Measurements from ENCODE around the gene TTYH2. TPM values are rescaled to one million over a fixed set of nuclear protein-coding genes. Genes with fewer than 3 reads are reported as not detected.
"Not testable (repeated sequence)": the region's sequence is repeated elsewhere in the genome, so short reads cannot be mapped to it uniquely, and the experiment has no call there.

Gene TTYH2
- total RNA-seq, 1 donor from 2014 or later = 12.4 TPM

DNA sequence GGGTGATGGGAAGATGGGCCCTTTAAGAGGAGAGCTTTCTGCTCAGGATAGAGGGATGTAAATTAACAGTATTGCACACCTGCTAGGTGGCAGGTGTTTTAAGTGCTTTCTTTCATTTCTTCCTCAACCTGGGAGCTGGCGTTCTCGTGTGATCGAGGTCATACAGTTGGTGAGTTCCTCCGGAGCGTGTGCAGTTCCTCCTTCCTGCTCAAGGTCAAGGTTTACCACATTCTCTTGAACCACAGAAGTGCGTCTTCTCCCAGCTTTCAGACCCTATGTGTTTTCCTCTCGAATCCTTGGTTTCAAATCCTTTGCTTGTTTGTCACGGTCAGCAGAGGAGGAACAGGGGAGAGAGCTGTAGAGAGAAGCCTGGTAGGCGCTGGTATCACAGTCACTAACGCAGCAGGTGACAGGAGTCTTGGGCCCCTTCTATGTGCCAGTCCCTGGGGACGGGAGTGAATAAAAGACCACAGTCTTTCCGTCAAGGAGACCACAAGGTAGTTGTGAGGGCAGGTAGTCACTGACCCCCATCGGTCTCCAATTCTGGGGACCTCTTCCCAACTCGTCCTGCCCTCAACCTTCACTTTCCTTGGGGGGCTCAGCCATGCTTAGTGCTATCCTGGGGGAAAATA, 61.5 kb downstream of the TTYH2 start:
- peaks cover 40% of the 10 kb centered on the region for H3K27me3 Mint-ChIP-seq
- no peak overlapping the region for H3K27ac Mint-ChIP-seq
- peaks cover 39% of the 10 kb centered on the region for H3K4me1 Mint-ChIP-seq (ENCODE audit: unreplicated experiment)
- no peak for DNase-seq (ENCODE audit: extremely low spot score, unreplicated experiment)
- no peaks in the 10 kb centered on the region for H3K36me3 Mint-ChIP-seq
- H3K9me3 Mint-ChIP-seq = no peaks in the 10 kb centered on the region
- no peak overlapping the region for H3K4me3 Mint-ChIP-seq
- TF ChIP-seq, protein P1, sequence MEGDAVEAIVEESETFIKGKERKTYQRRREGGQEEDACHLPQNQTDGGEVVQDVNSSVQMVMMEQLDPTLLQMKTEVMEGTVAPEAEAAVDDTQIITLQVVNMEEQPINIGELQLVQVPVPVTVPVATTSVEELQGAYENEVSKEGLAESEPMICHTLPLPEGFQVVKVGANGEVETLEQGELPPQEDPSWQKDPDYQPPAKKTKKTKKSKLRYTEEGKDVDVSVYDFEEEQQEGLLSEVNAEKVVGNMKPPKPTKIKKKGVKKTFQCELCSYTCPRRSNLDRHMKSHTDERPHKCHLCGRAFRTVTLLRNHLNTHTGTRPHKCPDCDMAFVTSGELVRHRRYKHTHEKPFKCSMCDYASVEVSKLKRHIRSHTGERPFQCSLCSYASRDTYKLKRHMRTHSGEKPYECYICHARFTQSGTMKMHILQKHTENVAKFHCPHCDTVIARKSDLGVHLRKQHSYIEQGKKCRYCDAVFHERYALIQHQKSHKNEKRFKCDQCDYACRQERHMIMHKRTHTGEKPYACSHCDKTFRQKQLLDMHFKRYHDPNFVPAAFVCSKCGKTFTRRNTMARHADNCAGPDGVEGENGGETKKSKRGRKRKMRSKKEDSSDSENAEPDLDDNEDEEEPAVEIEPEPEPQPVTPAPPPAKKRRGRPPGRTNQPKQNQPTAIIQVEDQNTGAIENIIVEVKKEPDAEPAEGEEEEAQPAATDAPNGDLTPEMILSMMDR (conservative IDR thresholded peaks at IDR 0.05) = no peak

DNA sequence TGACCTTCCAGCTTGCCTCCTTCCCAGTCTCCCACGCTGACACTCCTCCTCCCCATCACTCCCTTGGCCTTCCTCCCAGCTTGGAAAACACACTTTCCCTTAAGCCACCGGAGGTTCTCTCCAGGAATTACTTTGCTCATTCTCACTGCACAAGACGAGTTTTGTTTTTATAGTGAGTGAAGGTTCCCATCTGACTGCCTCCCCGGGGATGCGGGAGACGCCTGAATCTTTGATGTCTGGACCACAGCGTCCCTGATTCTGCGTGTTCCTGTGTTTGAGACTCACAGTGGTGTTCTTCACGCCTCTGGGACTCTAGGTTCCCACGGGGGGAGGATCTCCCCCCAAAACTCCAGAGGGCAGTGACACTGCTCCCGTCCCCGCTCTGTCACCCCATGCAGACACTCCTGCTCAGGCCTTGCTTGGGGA, 62.7 kb downstream of the TTYH2 start:
- peaks cover 40% of the 10 kb centered on the region for H3K27me3 Mint-ChIP-seq
- TF ChIP-seq, protein P1 (conservative IDR thresholded peaks at IDR 0.05) = no peak
- H3K36me3 Mint-ChIP-seq = no peaks in the 10 kb centered on the region
- H3K27ac Mint-ChIP-seq = no peak overlapping the region
- no peak for DNase-seq (ENCODE audit: extremely low spot score, unreplicated experiment)
- H3K9me3 Mint-ChIP-seq = no peaks in the 10 kb centered on the region
- H3K4me3 Mint-ChIP-seq = peak overlapping the region; percentile 6
- H3K4me1 Mint-ChIP-seq (ENCODE audit: unreplicated experiment) = peaks cover 33% of the 10 kb centered on the region

DNA sequence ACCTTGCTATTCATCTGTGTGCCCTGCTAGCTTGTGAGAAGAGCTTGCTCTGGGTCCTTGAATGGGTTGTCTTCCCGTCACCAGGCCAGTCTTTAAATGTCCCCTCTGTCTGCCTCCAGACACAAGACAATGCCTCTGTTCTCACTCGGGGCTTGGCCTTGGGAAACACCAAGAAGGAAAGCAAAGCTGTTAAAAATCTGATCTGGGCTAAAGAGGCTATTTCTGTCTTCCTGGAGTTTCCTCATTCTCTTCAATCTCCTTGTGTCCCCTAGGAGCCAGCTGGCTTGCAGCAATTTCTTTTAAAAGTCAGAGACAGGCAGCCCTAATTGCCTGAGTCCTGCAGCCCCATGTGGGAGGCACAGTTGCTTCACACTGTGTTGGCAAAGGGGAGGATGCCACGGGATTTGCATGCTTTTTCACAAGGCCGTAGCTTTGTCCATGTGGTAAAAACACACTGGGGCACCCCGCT, 63.2 kb downstream of the TTYH2 start:
- no peak for DNase-seq (ENCODE audit: extremely low spot score, unreplicated experiment)
- Mint-ChIP-seq H3K4me1 (ENCODE audit: unreplicated experiment) (peaks cover 32% of the 10 kb centered on the region), H3K9me3 (no peaks in the 10 kb centered on the region), H3K36me3 (no peaks in the 10 kb centered on the region), H3K27ac (no peak overlapping the region), H3K27me3 (peaks cover 40% of the 10 kb centered on the region), H3K4me3 (no peak overlapping the region)
- TF ChIP-seq, protein P1 (conservative IDR thresholded peaks at IDR 0.05) = no peak

DNA sequence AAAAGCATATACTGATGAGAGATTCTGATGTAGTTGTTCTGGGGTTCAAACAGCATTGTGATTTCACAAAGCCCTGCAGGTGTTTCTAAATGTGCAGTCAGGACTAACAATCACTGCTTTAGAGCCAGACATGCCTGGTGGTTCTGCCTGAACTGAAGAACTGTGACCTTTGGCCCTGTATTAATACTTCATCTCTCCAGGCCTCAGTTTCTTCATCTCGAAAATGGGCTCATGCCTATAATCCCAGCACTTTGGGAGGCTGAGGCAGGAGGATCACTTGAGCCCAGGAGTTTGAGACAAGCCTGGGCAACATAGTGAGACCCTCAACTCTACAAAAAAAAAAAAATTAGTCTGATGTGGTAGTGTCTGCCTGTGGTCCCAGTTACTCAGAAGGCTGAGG, 64.6 kb downstream of the TTYH2 start:
- no peak overlapping the region for H3K4me3 Mint-ChIP-seq
- peaks cover 18% of the 10 kb centered on the region for H3K4me1 Mint-ChIP-seq (ENCODE audit: unreplicated experiment)
- TF ChIP-seq, protein P1 (conservative IDR thresholded peaks at IDR 0.05) = no peak
- DNase-seq (ENCODE audit: extremely low spot score, unreplicated experiment) = no peak
- no peaks in the 10 kb centered on the region for H3K9me3 Mint-ChIP-seq
- no peaks in the 10 kb centered on the region for H3K36me3 Mint-ChIP-seq
- H3K27ac Mint-ChIP-seq = no peak overlapping the region
- peaks cover 35% of the 10 kb centered on the region for H3K27me3 Mint-ChIP-seq

DNA sequence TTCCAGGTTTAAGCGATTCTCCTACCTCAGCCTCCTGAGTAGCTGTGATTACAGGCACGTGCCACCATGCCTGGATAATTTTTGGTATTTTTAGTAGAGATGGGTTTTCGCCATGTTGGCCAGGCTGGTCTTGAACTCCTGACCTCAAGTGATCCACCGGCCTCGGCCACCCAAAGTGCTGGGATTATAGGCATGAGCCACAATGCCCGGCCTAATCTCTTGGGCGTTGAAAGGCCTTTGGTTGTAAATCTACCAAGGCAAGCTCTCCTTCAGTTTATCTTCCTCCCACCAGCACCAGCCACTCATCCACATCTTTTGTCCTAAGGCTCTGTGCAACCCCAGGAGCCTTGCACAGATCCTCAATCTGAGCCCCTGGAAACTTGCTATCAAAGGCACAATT, 66.2 kb downstream of the TTYH2 start:
- H3K27ac Mint-ChIP-seq; H3K36me3 Mint-ChIP-seq; H3K4me1 Mint-ChIP-seq (ENCODE audit: unreplicated experiment); DNase-seq (ENCODE audit: extremely low spot score, unreplicated experiment); H3K4me3 Mint-ChIP-seq; H3K9me3 Mint-ChIP-seq: not testable (repeated sequence)
- H3K27me3 Mint-ChIP-seq = peaks cover 20% of the 10 kb centered on the region

DNA sequence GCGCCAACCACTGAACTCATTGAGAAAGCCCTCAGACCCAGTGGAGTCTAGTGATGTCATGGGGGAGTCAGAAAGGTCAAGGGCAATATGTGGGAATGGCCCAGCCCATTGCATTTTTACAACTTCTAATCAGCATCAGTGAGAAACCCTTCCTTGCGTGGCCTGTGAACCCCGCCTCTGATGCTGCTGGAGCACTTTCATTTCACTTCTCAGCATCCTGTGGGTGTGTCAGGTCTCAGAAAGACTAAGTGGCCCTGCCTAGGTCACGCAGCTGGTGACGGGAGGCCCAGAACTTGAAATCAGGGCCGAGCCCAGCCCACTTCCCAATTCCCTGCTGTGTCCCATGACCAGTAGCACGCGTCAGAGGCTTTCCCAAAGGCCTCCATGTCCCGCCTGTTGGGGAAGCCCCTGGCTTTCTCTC, 66.7 kb downstream of the TTYH2 start:
- Mint-ChIP-seq H3K4me3 (no peak overlapping the region), H3K9me3 (no peaks in the 10 kb centered on the region), H3K27me3 (peaks cover 18% of the 10 kb centered on the region), H3K27ac (no peak overlapping the region), H3K36me3 (no peaks in the 10 kb centered on the region), H3K4me1 (ENCODE audit: unreplicated experiment) (peaks cover 11% of the 10 kb centered on the region)
- TF ChIP-seq, protein P1 (conservative IDR thresholded peaks at IDR 0.05) = no peak
- DNase-seq (ENCODE audit: extremely low spot score, unreplicated experiment) = no peak

All from type B pancreatic cell (in vitro differentiated cells).